CD14-positive monocyte (primary cell): Measurements from ENCODE around the gene GTF2F2. TPM values are rescaled to one million over a fixed set of nuclear protein-coding genes. Genes with fewer than 3 reads are reported as not detected.

Source experiments
- DNase-seq, 3 donors: peaks; one replicate each; pipeline ENCODE4 v3.0.0-alpha.2; 2011 to 2022
- H2AFZ ChIP-seq: 2 replicates; pipeline ENCODE4 v1.6.0; 2012; ENCODE audit warnings: mild to moderate bottlenecking, low read depth, low read length, inconsistent platforms; ENCODE audit not compliant: insufficient read depth, poor library complexity, severe bottlenecking
- H3K27ac ChIP-seq, 2 donors: 1 replicate in 1 of 2; 2 replicates in 1 of 2; pipeline ENCODE4 v1.5.1; 2012 to 2013; ENCODE audit warnings: low read length in 2 of 2, control low read depth in 1 of 2, inconsistent platforms in 1 of 2, low read depth in 1 of 2, mild to moderate bottlenecking in 1 of 2
- H3K27me3 ChIP-seq, 2 donors: one replicate each; pipeline versions ENCODE4 v1.6.0 to v1.6.1; 2011 to 2013; ENCODE audit warnings: low read length in 2 of 2; ENCODE audit not compliant: control insufficient read depth in 2 of 2, insufficient read depth in 2 of 2
- H3K36me3 ChIP-seq, 2 donors: replicated peaks in 1 of 2; 1 replicate in 1 of 2; 2 replicates in 1 of 2; pipeline versions ENCODE4 v1.5.1 to v1.6.1; 2012 to 2013; ENCODE audit warnings: low read length in 2 of 2, control low read depth in 1 of 2, inconsistent platforms in 1 of 2, mild to moderate bottlenecking in 1 of 2; ENCODE audit not compliant: insufficient read depth in 2 of 2, control insufficient read depth in 1 of 2
- H3K4me1 ChIP-seq, 2 donors: 1 replicate in 1 of 2; 2 replicates in 1 of 2; pipeline versions ENCODE4 v1.5.1 to v1.6.1; 2012 to 2013; ENCODE audit warnings: low read length in 2 of 2, control low read depth in 1 of 2, inconsistent platforms in 1 of 2, mild to moderate bottlenecking in 1 of 2, moderate library complexity in 1 of 2; ENCODE audit not compliant: insufficient read depth in 2 of 2, control insufficient read depth in 1 of 2
- H3K4me2 ChIP-seq: replicated peaks from 2 replicates; pipeline ENCODE3; 2012; ENCODE audit warnings: low read length, moderate library complexity, mild to moderate bottlenecking; ENCODE audit not compliant: poor library complexity, severe bottlenecking; ENCODE audit errors: extremely low read depth
- H3K4me3 ChIP-seq, 3 experiments: fragments of 200-600 bp in 1 of 3; sonication (generic) in 1 of 3; replicated peaks in 1 of 3; 1 replicate in 2 of 3; 2 replicates in 1 of 3; pipeline ENCODE4 v1.5.1; 2011 to 2013; ENCODE audit warnings: low read length in 3 of 3, mild to moderate bottlenecking in 3 of 3, control low read depth in 2 of 3, low read depth in 2 of 3, inconsistent platforms in 1 of 3, moderate library complexity in 1 of 3
- H3K79me2 ChIP-seq: 2 replicates; pipeline ENCODE4 v1.6.0; 2012; ENCODE audit warnings: mild to moderate bottlenecking, control low read depth, inconsistent platforms, low read length, moderate library complexity; ENCODE audit not compliant: insufficient read depth
- H3K9ac ChIP-seq: 2 replicates; pipeline ENCODE4 v1.6.0; 2017; ENCODE audit warnings: low read length, mild to moderate bottlenecking; ENCODE audit not compliant: insufficient read depth, poor library complexity, severe bottlenecking
- H3K9me3 ChIP-seq, 2 donors: replicated peaks in 1 of 2; 1 replicate in 1 of 2; 2 replicates in 1 of 2; pipeline versions ENCODE4 v1.5.1 to v1.6.1; 2012 to 2013; ENCODE audit warnings: low read length in 2 of 2, control low read depth in 1 of 2; ENCODE audit not compliant: control insufficient read depth in 1 of 2, insufficient read depth in 1 of 2
- H4K20me1 ChIP-seq: 2 replicates; pipeline ENCODE4 v1.6.0; 2012; ENCODE audit warnings: mild to moderate bottlenecking, low read length, control low read depth, moderate library complexity; ENCODE audit not compliant: insufficient read depth
- H3K27ac Mint-ChIP-seq, 7 donors: one replicate each; pipeline ENCODE4 v1.8.0; 2020; ENCODE audit warnings: mild to moderate bottlenecking in 7 of 7, mixed read lengths in 7 of 7, moderate library complexity in 6 of 7, inconsistent platforms in 2 of 7
- H3K27me3 Mint-ChIP-seq, 3 donors: one replicate each; pipeline ENCODE4 v1.8.0; 2021 to 2022; ENCODE audit warnings: low read depth in 3 of 3, mild to moderate bottlenecking in 3 of 3, mixed read lengths in 3 of 3, moderate library complexity in 3 of 3, inconsistent platforms in 1 of 3
- H3K36me3 Mint-ChIP-seq, 2 donors: one replicate each; pipeline ENCODE4 v1.8.0; 2020; ENCODE audit warnings: mixed read lengths in 2 of 2, inconsistent platforms in 1 of 2, mild to moderate bottlenecking in 1 of 2
- H3K4me1 Mint-ChIP-seq: one replicate; pipeline ENCODE4 v1.8.0; 2020; ENCODE audit warnings: mild to moderate bottlenecking, mixed read lengths
- H3K4me3 Mint-ChIP-seq, 2 donors: one replicate each; pipeline ENCODE4 v1.8.0; 2020; ENCODE audit warnings: mild to moderate bottlenecking in 2 of 2, mixed read lengths in 2 of 2, moderate library complexity in 1 of 2
- H3K9me3 Mint-ChIP-seq, 7 donors: one replicate each; pipeline ENCODE4 v1.8.0; 2020 to 2022; ENCODE audit warnings: mixed read lengths in 7 of 7, mild to moderate bottlenecking in 6 of 7, moderate library complexity in 6 of 7, inconsistent platforms in 2 of 7
- CTCF ChIP-seq: fragments of 200-600 bp; IDR thresholded peaks from one replicate; pipeline ENCODE4 v1.8.0; 2022; ENCODE audit warnings: antibody characterized with exemption, mild to moderate bottlenecking
- WGBS: methylation state at CpG from one replicate; pipeline ENCODE4 v1.1.5; 2013; ENCODE audit warnings: missing lambda C conversion rate; ENCODE audit not compliant: insufficient coverage; 5-methylcytosine and 5-hydroxymethylcytosine counted together
- intact Hi-C, 2 donors: fragments of 100-400 bp; cut with micrococcal nuclease; formaldehyde crosslinking; loops; one replicate each; pipeline versions ENCODE4 v1.15.0 to v1.15.1; 2023
- polyA plus RNA-seq, 3 donors: library from polyadenylated mRNA; depleted of rRNA in 1 of 3; unstranded in 2 of 3; stranded (reverse) in 1 of 3; fragments of 300-500 nt in 2 of 3; fragments of >200 nt in 1 of 3; fragmentation: Illumina TruSeq in 2 of 3; gene quantifications; 1 replicate in 2 of 3; 2 replicates in 1 of 3; pipeline ENCODE4 v1.2.3, GENCODE V29; 2012 to 2021

The GTF2F2 gene
- polyA plus RNA-seq, 3 donors, result 8.1 to 10.4 (median 8.5) TPM

GRCh38 chr13:45196622-45197021 lies 76.3 kb downstream of the GTF2F2 start:
- no peaks in the 10 kb centered on the region for H3K27me3 Mint-ChIP-seq
- Histone ChIP-seq H3K36me3 (peaks cover 0 to 2% of the 10 kb centered on the region in 2 donors), H3K79me2 (no peaks in the 10 kb centered on the region), H2AFZ (no peak overlapping the region), H3K27me3 (no peaks in the 10 kb centered on the region), H3K27ac (no peak overlapping the region), H3K9me3 (no peaks in the 10 kb centered on the region), H3K4me2 (no peak overlapping the region), H3K9ac (no peak overlapping the region), H4K20me1 (peaks cover 13% of the 10 kb centered on the region), H3K4me3 (no peak overlapping the region), H3K4me1 (peaks cover 15 to 20% of the 10 kb centered on the region in 2 donors)
- H3K4me3 Mint-ChIP-seq, result no peak overlapping the region
- whole genome bisulfite sequencing, result 92% methylated on average over 1 of the region's 1 CpG
- DNase-seq, result peak in 1 of 3 donors; percentile 16
- intact Hi-C loops, result no loop called here
- TF ChIP-seq CTCF, result no peak
- H3K27ac Mint-ChIP-seq, result peak overlapping the region in 1 of 7 donors; percentile 48
- H3K4me1 Mint-ChIP-seq, result peaks cover 21% of the 10 kb centered on the region
- H3K9me3 Mint-ChIP-seq, result no peaks in the 10 kb centered on the region
- H3K36me3 Mint-ChIP-seq, result peaks cover 12 to 25% of the 10 kb centered on the region in 2 donors

- H2AFZ ChIP-seq, result no peak overlapping the region
These were observed 77.7 kb downstream of the GTF2F2 start for GRCh38 chr13:45198041-45198440.

More at GRCh38 chr13:45198041-45198440, 77.7 kb downstream of the GTF2F2 start:
- H3K4me1 ChIP-seq, result peaks cover 15 to 20% of the 10 kb centered on the region in 2 donors
- Mint-ChIP-seq H3K9me3 (peaks cover 0 to 2% (median 0%) of the 10 kb centered on the region in 7 donors), H3K4me3 (no peak overlapping the region), H3K4me1 (peaks cover 21% of the 10 kb centered on the region), H3K27ac (no peak overlapping the region), H3K27me3 (no peaks in the 10 kb centered on the region), H3K36me3 (peaks cover 18 to 31% of the 10 kb centered on the region in 2 donors)
- H3K9ac ChIP-seq, result no peak overlapping the region
- H3K27ac ChIP-seq, result no peak overlapping the region
- H3K79me2 ChIP-seq, result no peaks in the 10 kb centered on the region
- no peak overlapping the region for H3K4me3 ChIP-seq
- H3K27me3 ChIP-seq, result no peaks in the 10 kb centered on the region
- H3K9me3 ChIP-seq, result no peaks in the 10 kb centered on the region
- no peak for DNase-seq
- peaks cover 13% of the 10 kb centered on the region for H4K20me1 ChIP-seq
- peaks cover 0 to 2% of the 10 kb centered on the region in 2 donors for H3K36me3 ChIP-seq
- TF ChIP-seq CTCF, result no peak
- no CpG with 5 or more reads among the region's 2 CpGs for WGBS
- intact Hi-C loops, result no loop called here
- H3K4me2 ChIP-seq, result no peak overlapping the region
